OCI-LY7 (cell line): ENCODE data around the gene EPB41L1.

ENCODE experiments used
- CTCF ChIP-seq: fragments of 200-600 bp; sonication (generic); conservative IDR thresholded peaks from 2 replicates; pipeline ENCODE4 v1.5.1; 2014; ENCODE audit warnings: mild to moderate bottlenecking, antibody characterized with exemption, low read length, moderate library complexity, mixed read lengths
- EZH2phosphoT487 ChIP-seq: fragments of 200-600 bp; sonication (generic); IDR thresholded peaks from 2 replicates; pipeline ENCODE4 v1.6.1; 2018; ENCODE audit warnings: low read depth, borderline replicate concordance, mild to moderate bottlenecking, mixed run types, antibody characterized with exemption, low read length, moderate library complexity, mixed read lengths

- no peak for TF ChIP-seq CTCF
- no peak for TF ChIP-seq EZH2phosphoT487
These were observed 65.2 kb downstream of the EPB41L1 start for GRCh38 chr20:36219671-36220220.
